Lower lobe of right lung (tissue), 2 donors: ENCODE results near the gene PEPD. TPM values are rescaled to one million over a fixed set of nuclear protein-coding genes. Genes with fewer than 3 reads are reported as not detected.

Experiments used
- ATAC-seq, 2 donors: fragments of 200-7000 bp; cut with Tn5 transposase; one replicate each; pipeline ENCODE4 v1.9.1; 2020 to 2022; ENCODE audit warnings: mild to moderate bottlenecking in 2 of 2, moderate library complexity in 2 of 2
- DNase-seq: peaks from one replicate; pipeline ENCODE4 v3.0.0-alpha.2; 2020
- H3K27ac ChIP-seq: fragments of 200-600 bp; one replicate; pipeline ENCODE4 v1.8.0; 2022
- H3K27me3 ChIP-seq: fragments of 200-600 bp; one replicate; pipeline ENCODE4 v1.8.0; 2022; ENCODE audit warnings: low read depth
- H3K36me3 ChIP-seq: fragments of 200-600 bp; one replicate; pipeline ENCODE4 v1.8.0; 2022; ENCODE audit warnings: mild to moderate bottlenecking
- H3K4me1 ChIP-seq: fragments of 200-600 bp; one replicate; pipeline ENCODE4 v1.8.0; 2022
- H3K4me3 ChIP-seq: fragments of 200-600 bp; one replicate; pipeline ENCODE4 v1.8.0; 2022; ENCODE audit warnings: mild to moderate bottlenecking
- H3K9me3 ChIP-seq: fragments of 200-600 bp; one replicate; pipeline ENCODE4 v1.8.0; 2022
- intact Hi-C: fragments of 100-400 bp; cut with DNase I; formaldehyde crosslinking; loops from one replicate; pipeline ENCODE4 v1.11.0; 2022
- total RNA-seq: library from RNA; stranded (reverse); fragmentation: NEBNext Ultra II Directional; extraction: Animal tissue kit (Norgen Biotek cat#: 25700); gene quantifications from one replicate; pipeline ENCODE4 v1.2.1, GENCODE V29; 2021
- TF ChIP-seq, protein P1 (sequence below): fragments of 200-600 bp; IDR thresholded peaks from one replicate; pipeline ENCODE4 v1.8.0; 2022; ENCODE audit warnings: antibody characterized with exemption, mild to moderate bottlenecking
- donor health status: DM: no; HTN: yes; CAD: no; lungs with severe emphysema.

Gene PEPD
- total RNA-seq, 1 donor from 2014 or later, result 94.0 TPM

DNA sequence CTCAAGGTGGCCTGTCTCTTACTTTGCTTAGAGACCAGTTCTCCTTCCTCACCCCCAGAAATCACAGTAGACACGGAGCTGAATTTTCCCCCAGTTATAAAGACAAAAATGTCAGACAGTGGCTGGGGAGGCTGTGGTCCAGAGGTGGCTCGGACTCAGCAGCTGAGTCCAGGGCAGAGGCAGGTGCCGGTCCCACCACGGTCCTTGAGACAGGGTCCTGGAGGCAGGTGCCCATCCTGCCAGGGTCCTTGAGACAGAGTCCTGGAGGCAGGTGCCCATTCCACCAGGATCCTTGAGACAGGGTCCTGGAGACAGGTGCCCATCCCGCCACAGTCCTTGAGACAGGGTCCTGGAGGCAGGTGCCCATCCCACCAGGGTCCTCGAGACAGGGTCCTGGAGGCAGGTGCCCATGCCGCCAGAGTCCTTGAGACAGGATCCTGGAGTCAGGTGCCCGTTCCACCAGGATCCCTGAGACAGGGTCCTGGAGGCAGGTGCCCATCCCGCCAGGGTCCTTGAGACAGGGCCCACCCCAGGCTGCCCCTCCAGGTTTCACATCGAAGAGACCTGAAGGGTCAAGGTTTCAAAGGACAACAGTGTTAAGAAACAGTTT lies 23.1 kb downstream of the PEPD start:
- Histone ChIP-seq H3K27ac (no peak overlapping the region), H3K9me3 (no peaks in the 10 kb centered on the region), H3K4me3 (no peak overlapping the region), H3K36me3 (peaks cover 35% of the 10 kb centered on the region), H3K27me3 (no peaks in the 10 kb centered on the region), H3K4me1 (no peaks in the 10 kb centered on the region)
- no peak for ATAC-seq
- DNase-seq, result peak; percentile 30
- intact Hi-C loops, result no loop called here
- TF ChIP-seq, protein P1, sequence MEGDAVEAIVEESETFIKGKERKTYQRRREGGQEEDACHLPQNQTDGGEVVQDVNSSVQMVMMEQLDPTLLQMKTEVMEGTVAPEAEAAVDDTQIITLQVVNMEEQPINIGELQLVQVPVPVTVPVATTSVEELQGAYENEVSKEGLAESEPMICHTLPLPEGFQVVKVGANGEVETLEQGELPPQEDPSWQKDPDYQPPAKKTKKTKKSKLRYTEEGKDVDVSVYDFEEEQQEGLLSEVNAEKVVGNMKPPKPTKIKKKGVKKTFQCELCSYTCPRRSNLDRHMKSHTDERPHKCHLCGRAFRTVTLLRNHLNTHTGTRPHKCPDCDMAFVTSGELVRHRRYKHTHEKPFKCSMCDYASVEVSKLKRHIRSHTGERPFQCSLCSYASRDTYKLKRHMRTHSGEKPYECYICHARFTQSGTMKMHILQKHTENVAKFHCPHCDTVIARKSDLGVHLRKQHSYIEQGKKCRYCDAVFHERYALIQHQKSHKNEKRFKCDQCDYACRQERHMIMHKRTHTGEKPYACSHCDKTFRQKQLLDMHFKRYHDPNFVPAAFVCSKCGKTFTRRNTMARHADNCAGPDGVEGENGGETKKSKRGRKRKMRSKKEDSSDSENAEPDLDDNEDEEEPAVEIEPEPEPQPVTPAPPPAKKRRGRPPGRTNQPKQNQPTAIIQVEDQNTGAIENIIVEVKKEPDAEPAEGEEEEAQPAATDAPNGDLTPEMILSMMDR, result no peak

- H3K27me3 ChIP-seq, result no peaks in the 10 kb centered on the region
- no peaks in the 10 kb centered on the region for H3K4me1 ChIP-seq
- H3K27ac ChIP-seq, result no peak overlapping the region
- intact Hi-C loops, result no loop called here
- H3K36me3 ChIP-seq, result peaks cover 35% of the 10 kb centered on the region
- peak; percentile 25 for DNase-seq
- no peaks in the 10 kb centered on the region for H3K9me3 ChIP-seq
- H3K4me3 ChIP-seq, result no peak overlapping the region
- TF ChIP-seq, protein P1, result no peak
- ATAC-seq, result no peak
Observed at GRCh38 chr19:33497778-33498175, 23.8 kb downstream of the PEPD start.

DNA sequence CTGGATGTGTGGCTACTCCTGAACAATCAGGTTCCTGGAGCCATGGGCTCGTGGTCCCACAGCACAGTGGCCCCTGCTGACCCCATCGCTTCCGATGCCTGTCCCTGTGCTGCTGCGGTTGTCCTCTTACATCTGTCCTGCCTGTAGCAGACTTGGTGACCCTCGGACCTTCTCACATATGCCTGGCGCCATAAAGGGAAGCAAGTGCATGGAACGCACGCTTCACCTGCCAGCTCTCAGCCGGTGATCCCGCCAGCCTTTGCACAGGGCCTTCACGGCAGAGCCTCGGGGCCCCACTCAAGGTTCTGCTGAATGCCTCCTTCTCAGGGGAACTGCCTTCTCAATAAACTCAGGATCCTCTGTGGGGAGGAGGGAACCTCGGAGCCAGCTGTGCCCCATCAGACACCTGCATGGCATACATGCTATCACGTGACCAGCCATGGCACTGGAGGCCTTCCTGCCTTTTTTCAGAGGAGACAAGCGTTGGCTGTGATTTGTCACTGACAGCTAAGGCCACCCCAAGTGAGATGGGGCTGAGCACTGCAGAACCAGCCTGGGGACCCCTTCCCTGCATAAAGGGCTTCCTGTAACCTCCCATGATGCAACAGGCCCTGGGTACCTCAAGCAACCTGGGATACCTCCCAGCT lies 24.3 kb downstream of the PEPD start:
- peaks cover 35% of the 10 kb centered on the region for H3K36me3 ChIP-seq
- H3K4me3 ChIP-seq, result no peak overlapping the region
- peak; percentile 19 for DNase-seq
- H3K4me1 ChIP-seq, result no peaks in the 10 kb centered on the region
- TF ChIP-seq, protein P1, result no peak
- intact Hi-C loops, result no loop called here
- no peaks in the 10 kb centered on the region for H3K27me3 ChIP-seq
- no peak overlapping the region for H3K27ac ChIP-seq
- no peak for ATAC-seq
- H3K9me3 ChIP-seq, result no peaks in the 10 kb centered on the region

GRCh38 chr19:33496038-33496895 lies 25.3 kb downstream of the PEPD start:
- H3K4me1 ChIP-seq, result no peaks in the 10 kb centered on the region
- peaks cover 35% of the 10 kb centered on the region for H3K36me3 ChIP-seq
- H3K9me3 ChIP-seq, result no peaks in the 10 kb centered on the region
- DNase-seq (peak; percentile 22), ATAC-seq (no peak)
- H3K27me3 ChIP-seq, result no peaks in the 10 kb centered on the region
- TF ChIP-seq, protein P1, result no peak
- no peak overlapping the region for H3K4me3 ChIP-seq
- intact Hi-C loops, result no loop called here
- H3K27ac ChIP-seq, result no peak overlapping the region

- intact Hi-C loops, result no loop called here
- Histone ChIP-seq H3K4me3 (no peak overlapping the region), H3K4me1 (no peaks in the 10 kb centered on the region), H3K27ac (no peak overlapping the region), H3K27me3 (no peaks in the 10 kb centered on the region), H3K36me3 (peaks cover 22% of the 10 kb centered on the region), H3K9me3 (no peaks in the 10 kb centered on the region)
- ATAC-seq, result no peak
- TF ChIP-seq, protein P1, result no peak
- DNase-seq, result peak; percentile 26
Observed at GRCh38 chr19:33493401-33494275, 28.0 kb downstream of the PEPD start.
